Activated T-cell treated with anti-CD3 and anti-CD28 coated beads for 24 hours (primary cell): ENCODE results near the gene NPTX1.

ENCODE experiments used
- DNase-seq: peaks from one replicate; pipeline ENCODE4 v3.0.0-alpha.2; 2020; ENCODE audit warnings: low read depth

NPTX1 gene

DNA sequence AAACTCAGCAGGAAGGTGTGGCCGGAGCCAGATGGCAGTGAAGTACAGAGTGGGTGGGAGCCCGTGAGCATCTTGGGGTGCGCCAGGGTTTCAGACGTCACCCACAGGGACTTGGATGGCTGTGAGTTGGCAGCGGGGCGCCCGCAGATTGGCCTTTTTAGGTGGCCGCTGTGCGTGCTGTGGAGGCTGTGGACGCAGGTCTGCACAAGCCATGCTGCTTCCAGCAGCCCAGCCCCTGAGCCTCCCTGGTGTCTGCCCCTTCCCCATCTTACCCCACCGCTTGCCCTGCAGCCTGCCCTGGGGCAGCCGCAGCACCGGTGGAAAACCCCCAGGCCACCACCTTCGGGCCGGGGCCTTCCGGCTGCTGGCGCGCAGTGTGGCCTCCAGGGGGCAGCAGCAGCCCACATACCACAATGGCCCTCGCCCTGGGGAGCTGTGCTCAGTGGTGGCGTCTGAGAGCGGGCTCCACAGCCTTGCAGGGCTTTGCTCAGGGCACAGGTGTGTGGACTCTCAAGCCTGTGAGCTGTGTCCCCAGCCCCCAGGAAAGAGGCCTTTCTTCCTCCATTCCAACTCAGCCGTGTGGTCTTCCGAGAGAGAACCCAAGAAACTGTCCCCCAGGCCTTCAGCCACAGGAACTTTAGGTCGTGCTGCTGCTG is 49.6 kb downstream of the NPTX1 start:
- peak; percentile 83 for DNase-seq

DNA sequence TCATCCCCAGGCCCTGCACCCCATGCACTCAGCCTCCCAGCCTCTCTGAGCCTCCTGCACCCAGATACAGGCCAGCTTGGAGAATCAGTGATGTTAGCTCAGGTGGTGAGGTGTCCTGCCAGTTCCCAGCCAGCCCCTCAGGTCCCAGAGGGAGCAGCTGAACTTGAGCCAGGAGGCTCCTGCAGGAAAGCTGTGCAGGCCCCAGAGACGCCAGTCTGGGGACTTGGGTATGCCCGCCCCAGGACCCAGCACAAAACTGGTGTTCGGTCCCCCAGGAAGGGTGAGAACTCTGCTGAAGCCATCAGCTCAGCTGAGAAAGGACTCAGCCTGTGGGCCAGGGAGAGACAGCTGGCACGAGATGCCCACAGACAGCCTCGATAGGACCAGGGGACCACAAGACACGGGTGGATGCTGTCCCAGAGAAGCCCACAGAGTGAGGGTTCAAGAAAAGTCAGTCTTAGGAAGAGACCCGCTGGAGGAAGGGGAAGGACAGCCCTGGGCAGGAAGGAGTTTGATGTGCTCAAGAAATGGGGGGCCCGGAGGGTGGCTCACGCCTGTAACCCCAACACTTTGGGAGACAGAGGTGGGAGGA is 50.5 kb downstream of the NPTX1 start:
- no peak for DNase-seq

DNA sequence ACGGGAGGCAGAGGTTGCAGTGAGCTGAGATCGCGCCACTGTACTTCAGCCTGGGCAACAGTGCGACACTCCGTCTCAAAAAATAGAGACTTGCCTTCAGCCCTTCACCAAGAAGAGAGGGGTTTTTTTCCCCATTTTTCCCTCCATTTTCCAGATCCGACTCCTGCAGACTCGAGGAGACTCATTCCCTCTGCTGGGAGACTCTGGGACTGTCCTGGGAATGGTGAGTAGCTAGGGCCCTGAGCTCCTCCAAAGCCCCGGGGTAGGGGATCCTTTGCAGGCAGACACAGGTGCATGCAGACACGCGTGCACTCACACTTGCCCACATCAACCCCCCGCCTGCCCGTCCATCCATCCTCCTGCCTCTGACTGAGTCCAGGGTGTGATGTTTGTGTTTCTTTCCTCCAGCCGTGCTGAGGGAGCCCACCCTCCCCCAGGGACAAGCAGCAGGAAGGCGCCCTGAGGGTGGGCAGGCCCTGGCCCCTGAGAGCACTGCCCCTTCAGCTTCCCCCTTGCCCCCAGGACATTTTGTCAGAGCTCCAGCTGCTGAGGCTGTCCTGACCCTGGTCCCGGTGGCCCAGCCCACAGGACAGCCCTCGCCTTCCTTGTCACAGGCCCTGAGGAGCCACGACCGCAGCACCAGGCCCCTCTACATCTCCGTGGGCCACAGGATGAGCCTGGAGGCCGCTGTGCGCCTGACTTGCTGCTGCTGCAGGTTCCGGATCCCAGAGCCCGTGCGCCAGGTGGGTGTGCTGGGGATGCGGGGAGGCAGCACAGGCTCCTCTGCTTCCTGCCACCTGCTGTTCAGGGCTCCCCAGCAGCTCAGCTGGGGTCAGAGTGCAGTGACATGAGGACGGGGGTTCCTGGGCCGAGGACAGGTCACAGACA is 51.3 kb downstream of the NPTX1 start:
- DNase-seq: no peak

DNA sequence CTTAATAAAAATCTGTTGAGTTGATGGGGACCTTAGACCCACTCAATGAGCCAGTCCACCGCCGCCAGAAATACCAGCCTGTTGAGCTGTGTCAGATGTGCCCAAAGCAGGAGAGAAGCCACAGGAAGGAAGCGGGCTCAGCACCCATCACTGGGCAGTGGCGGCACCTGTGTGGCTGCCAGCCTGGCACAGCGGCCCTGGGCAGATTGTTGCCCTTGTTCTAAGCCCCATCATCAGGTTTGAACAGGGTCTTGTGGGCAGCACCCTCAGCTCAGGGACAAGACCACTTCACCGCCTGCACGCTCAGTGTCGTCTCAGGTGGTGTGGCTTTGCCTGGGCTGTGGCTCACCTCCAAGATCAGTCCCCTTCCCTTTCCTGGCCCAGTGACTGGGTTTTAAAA is 52.1 kb downstream of the NPTX1 start:
- DNase-seq: no peak

DNA sequence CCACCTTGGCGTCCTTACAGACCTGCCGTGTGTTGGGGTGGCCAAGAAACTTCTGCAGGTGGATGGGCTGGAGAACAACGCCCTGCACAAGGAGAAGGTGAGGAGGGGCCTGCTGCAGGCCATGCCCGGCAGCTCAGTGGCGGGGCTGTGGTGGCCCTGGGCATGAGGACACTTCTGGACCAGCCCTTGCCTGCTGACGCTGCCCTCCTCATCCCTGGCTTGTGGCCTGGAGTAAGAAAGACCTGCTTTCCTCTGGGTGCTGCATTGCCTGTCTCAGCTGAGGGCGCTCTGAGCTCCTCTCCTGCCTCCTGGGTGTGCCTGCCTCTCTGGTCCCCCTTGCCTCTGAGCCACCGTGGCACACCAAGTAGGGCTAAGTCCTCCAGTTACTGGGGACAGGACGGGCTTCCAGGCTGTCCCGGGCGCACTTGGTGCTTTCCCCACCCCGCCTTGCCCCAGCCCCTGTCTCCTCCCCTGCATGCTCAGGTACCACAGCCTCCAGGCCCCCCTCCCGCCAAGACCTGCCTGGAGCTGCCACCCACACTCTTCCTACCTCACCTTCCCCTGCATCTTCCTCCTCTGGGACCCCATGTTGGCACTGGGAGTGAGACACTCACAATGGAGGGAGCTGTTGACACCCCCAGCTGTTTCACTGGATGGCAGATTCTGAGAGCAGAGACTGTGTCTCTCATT is 52.7 kb downstream of the NPTX1 start:
- no peak for DNase-seq

DNA sequence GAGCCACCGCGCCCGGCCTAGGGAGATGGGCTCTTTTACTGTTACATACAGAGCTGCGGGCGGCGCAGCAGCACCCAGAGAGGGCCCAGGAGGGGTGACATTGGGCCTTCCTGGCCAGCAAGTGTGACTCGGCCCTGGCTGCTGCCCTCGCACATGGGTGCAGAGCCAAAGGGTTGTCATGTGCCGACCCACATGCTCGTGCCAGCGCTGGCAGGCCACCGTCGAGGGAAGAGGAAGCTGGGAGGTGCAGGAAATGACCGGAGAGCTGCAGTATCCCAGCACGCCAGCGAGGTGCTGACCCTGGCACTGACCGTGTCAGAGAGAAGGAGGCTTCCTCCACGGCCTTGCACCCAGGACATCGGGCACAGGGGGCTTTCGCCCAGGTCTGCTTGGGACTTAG is 53.4 kb downstream of the NPTX1 start:
- no peak for DNase-seq

DNA sequence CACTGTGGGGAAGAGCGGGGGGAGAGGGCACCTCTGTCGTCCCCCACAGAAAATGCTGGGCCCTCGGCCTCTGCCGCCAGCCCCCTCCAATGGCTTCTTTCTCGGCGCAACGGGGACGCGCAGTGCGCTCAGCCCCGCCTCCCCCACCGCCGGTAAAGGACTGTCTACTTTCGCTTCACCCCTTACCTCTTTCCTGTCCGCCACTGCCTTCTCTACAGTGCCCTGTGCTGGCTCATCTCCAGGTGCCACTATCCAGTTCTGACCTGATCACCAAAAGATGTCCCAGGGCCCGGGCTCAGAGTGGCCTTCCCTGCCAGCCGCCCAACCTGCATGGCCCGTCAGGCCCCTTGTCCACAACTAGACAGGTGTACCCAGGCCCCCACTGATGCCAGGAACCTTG is 54.1 kb downstream of the NPTX1 start:
- no peak for DNase-seq

DNA sequence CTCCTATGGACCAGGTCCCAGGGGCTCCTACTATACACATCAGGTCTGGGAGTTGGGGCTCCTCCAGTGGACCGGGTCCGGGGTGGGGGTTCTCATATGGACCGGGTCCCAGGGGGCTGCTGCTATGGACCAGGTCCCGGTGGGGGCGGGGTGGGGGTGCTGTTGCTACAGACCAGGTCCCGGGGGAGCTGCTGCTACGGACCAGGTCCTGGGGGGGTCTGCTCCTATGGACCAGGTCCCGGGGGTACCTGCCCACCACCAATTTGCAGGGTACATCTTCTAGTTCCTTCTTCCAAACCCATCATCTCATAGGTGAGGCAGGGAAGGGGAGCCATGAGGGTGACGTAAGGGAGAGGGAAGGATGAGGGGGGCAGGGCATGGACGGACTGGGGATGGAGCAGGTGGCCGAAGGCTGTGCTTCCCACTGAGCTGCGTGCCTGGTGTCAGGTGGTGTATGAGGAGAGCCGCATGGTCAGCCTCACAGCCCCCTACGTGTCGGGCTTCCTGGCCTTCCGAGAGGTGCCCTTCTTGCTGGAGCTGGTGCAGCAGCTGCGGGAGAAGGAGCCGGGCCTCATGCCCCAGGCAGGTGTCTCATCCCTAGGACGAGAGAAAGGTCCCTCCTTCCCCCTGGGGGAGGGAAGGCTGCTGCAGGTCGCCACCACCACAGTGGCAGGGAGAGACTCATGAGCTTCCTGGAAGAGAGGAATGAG is 54.9 kb downstream of the NPTX1 start:
- DNase-seq: no peak

DNA sequence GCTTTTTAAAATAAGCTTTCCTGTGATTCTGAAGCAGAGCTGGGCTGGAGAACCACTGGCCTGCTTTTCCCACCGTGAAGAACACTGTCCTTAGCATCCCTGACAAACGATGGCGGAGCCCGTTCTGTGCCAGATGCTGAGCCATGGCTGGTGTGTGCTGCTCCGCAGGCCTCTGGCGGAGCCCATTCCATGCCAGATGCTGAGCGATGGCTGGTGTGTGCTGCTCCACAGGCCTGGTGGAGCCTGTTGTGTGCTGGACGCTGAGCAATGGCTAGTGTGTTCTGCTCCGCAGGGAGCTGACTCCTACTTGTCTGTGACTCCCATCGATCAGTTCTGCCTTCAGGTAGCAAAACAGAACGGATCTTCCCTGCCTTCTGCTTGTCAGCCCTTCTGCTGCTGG is 57.2 kb downstream of the NPTX1 start:
- DNase-seq: no peak

DNA sequence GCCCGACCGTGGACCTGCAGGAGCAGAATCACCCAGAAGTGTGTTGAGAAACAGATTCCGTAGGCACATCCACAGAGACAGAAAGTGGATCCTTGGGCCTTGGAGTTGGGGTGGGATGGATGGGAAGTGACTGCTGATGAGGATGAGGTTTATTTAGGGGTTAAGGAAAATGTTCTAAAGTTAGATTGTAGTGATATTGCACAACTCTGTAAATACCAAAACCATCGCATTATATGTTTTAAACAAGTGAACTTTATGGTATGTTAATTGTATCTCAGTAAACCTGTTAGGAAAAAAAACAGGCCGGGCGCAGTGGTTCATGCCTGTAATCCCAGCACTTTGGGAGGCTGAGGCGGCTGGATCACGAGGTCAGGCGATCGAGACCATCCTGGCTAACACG is 57.8 kb downstream of the NPTX1 start:
- no peak for DNase-seq
